ENCODE measurements around the gene SBF2.

SBF2 gene

GRCh38 chr11:10293423-10294289 is at the start of gene SBF2:
TSS of gene SBF2 (minus strand) at chr11:10294219. CDS start at chr11:10294069, 150 bp downstream.
- peak; percentile 83 for DNase-seq (ENCODE audit: low read depth)

GRCh38 chr11:10338287-10338686 is 44.3 kb upstream of the SBF2 start:
- DNase-seq (ENCODE audit: low read depth): no peak

GRCh38 chr11:10333490-10333889 is 39.5 kb upstream of the SBF2 start:
- DNase-seq (ENCODE audit: low read depth): no peak

GRCh38 chr11:10331548-10332289 is 37.7 kb upstream of the SBF2 start:
- no peak for DNase-seq (ENCODE audit: low read depth)

- DNase-seq (ENCODE audit: low read depth): peak; percentile 68
These were observed 35.9 kb upstream of the SBF2 start for GRCh38 chr11:10329935-10330334.

DNA sequence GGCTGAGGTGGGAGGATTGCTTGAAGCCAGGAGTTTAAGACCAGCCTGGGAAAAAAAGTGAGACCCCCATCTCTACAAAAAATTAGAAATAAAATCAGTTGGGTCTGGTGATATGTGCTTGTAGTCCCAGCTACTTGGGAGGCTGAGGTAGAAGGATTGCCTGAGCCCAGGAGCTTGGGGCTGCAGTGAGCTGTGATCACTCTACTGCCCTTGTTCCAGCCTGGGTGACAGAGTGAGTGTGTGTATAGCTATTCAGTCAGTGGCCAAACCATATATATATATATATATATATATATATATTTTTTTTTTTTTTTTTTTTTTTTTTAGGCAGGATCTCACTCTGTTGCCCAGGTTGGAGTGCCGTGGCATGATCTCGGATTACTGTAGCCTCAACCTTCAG is 35.3 kb upstream of the SBF2 start:
- DNase-seq (ENCODE audit: low read depth): no peak

DNA sequence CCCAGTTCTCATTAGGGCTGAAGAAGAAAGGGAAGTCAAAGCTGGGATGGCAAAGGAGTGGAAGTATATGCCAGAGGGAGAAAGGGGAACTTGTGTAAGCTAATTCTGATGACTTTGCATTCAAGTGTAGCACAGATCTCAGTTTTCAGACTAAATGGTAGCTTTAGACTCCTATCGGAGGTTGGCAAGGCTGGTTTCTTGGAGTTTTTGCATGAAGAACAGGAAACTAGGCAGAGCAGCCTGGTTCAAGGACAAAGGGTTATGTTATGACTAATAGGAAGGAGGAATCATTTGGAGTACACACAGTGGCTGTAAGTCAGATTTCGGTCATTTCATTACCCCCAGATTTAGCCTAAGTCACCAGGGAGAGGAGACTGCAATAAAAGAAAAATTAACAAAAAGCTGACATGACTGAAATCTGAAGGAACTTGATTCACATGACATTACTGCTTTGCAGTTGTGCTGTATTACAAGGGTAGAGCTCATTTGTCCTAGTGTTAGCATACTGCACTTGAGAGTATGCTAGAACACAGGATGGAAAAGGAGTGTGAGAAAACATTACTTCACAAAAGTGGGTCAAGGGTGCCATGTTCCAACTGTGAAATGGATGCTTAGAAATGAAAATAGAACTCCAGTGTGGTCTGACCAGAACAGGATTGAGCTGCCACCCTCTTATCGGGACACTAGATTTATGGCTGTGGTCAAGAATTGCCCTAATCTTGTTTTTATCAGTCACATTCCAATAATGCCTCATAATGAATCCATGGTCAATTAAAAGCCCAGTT is 34.5 kb upstream of the SBF2 start:
- peak; percentile 96 for DNase-seq (ENCODE audit: low read depth)

DNA sequence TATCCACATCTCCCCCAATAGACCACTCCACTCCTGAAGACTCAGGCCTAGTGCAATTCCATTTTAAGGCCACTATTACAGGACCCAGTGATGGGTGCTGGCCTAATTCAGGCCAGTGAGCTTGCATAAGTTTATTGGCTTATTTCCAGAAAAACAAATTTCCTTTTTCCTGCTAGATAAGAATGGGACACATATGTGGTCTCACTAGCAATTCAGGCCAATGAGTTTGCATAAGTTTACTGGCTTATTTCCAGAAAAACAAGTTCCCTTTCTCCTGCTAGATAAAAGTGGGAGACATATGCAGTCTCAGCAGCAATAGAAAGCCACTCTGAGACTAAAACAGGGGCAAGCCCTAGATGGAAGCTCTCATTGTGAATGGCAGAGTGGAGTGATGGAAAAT is 33.2 kb upstream of the SBF2 start:
- DNase-seq (ENCODE audit: low read depth): peak; percentile 77

DNA sequence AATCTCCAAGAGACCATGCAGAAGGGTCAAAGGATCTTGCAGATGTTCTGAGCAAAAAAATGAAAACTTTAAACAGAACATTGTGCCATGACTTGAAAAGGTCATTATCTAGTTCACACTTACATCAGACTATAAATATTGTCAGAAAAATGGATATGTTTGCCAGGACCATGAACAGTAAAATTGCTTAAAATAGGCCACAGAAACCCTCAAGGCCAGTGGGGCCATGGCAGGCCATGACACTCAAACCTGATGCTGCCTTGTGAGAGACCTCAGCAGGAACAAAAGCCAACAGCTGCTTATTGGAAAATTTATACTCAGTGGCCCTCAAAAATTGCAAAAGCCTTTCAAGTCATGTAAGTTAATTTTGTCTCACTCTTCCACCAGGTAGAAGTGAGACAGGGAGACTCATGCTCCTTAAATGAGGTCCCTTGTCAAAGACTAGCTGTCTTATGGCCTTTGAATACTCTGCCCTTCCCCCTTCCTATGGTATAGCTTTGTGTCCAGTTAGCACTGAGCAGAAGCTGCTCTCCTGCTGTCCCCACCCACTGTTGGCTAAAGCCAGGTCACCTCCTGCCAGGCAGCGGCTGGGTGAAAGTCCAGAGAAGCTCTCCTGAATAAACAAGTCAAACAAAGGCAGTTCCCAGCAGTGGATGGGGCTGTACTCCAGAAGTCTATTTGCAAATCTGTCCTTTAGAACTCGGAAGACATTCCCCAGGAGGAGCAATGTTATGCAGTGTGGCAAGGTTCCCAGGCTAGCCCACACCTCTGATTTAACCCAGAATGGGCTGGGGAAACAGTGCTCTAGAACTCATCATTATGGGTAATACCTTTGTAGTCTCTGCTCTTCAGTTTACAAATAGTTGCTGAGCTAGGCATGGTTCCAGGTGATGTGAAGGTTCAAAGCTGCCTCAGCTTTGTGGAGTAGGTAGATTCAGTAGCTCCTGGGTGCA is 32.3 kb upstream of the SBF2 start:
- no peak for DNase-seq (ENCODE audit: low read depth)

DNA sequence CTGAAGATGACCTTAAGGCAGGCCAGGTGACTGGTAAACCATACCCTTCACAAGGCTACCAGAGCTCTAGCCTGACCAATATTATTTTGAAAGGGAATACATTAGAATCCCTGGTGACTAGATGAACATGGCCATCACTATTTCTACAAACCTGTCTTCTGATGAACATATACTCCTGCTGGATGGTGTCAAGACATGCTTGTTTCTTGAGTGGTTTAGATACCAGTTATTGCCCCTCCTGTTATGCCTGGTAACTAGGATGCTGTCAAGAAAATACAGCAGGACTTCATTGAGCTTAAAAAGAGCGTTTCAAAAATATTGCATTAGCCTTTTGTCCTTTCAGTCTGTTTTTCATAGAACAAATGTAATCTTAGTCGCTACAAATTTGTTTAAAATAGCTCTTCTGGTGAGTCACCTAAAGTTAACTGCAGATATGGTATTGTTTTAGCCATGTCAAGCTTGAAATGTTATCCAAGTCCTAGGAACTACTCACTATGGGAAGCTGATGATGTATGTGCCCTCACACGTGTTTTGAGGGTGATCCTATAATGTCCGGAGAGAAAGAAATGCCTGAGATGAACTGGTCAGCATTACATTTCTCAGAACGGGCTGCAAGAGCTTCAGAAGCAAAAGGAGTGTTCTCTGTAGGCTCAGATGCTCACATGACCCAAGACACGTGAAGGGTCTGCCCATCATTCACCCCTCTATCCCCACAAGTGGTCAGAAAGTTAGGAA is 31.4 kb upstream of the SBF2 start:
- peak; percentile 84 for DNase-seq (ENCODE audit: low read depth)

- DNase-seq (ENCODE audit: low read depth): peak; percentile 57
These were observed 30.5 kb upstream of the SBF2 start for GRCh38 chr11:10324474-10324873.

GRCh38 chr11:10323793-10324170 is 29.8 kb upstream of the SBF2 start:
- no peak for DNase-seq (ENCODE audit: low read depth)

DNA sequence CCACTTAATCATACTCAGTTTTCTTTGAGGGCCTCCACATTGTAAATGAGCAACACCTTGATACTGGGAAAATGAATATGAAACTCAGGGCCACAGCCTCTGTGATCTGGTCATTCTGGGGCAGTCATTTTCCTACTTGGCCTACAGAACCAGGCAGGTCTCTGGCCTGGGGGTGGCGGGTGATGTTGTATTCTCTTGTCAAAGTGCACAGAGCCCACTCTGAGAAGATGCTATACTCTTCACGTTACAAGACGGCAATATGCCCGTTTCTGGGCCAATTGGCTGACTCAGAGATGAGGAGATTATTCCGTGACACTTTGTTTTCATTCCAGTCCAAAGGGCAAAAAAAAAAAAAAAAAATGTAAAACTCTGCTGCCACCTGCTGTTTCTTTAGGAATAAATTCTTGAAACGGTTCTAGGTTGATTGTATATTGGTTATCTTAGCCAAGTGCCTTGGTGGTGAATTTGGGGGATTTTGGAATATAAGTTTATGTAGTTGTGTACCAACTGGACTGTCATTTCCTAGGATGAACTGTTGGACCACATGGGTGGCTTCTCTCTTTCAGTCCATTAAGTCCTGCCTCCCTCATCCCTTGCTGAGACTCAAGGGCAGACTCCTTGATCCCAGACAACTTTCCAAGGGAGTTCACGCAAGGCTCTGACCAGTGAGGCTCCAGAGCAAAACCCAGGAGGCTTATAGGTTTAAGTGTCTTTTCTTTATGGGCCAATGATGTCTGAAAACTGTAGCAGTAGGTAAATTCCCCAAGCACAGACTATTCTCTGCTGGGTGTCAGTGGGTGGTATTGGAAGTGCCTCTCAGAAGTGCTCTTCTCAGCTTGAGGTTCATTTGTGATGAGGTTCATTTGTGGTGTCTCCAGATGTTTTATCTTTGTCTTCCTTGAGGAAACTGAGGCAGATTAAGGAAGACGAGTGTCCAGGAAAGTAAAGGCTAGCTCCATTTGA is 29.1 kb upstream of the SBF2 start:
- peak; percentile 87 for DNase-seq (ENCODE audit: low read depth)

DNA sequence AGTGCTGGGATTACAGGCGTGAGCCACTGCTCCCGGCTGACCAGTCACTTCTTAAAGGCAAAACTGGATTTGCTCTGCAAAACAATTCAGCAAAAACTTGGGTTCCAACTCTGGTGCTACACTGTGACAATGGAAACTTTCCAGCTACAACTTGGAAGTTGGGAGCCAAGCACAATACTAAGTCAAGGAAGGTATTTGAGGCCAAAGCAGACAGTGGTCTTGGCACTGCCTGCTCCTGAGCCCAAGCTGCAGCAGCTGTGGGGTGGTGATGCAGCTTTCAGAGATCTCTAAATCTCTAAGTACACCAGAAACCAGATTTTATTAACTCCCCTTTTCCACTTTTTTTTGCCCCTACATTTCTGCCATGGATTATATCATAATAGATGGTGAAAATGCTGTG is 28.4 kb upstream of the SBF2 start:
- no peak for DNase-seq (ENCODE audit: low read depth)

DNA sequence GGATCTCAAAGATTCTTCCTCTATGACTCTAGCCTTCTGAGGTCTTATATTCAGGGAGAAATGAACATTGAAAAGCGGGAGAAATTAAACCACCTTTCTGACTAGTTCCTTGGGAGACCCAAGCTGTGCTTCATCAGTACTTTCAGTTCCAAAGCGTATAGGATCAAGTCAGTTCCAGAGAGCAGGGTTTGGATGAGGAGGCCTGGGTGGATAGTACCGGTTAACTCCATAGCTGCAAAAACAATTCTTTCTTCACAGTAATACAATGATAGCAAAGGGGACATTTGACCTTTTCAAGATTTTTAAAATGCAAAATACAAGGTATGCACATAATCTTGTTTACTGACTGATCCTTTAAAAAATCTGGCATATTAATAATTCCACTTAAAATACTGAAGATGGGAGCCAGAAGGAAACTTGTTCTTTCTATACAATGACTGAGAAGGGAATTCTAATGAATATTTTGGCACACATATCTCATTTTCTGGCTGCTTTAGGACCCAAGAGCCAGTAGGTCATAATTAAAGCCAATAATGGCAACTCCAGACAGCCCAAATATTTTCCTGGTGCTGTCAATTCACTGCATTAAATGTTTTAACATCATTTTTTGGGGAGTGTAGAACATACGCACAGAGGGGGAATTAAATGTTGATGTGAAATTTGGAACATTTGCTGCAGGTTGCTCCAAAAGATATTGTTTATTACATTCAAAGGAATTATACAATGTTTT is 26.9 kb upstream of the SBF2 start:
- DNase-seq (ENCODE audit: low read depth): no peak

- DNase-seq (ENCODE audit: low read depth): no peak
These were observed 25.9 kb upstream of the SBF2 start for GRCh38 chr11:10319702-10320558.

- DNase-seq (ENCODE audit: low read depth): no peak
These were observed 24.4 kb upstream of the SBF2 start for GRCh38 chr11:10318527-10318802.
